HEK293 (cell line): ENCODE results near the gene SP2.

Source experiments
- CTCF ChIA-PET: fragments of 350-600 bp; formaldehyde crosslinking; extraction: SDS; loops from one replicate; lab custom pipeline; 2021; ENCODE audit warnings: antibody characterized with exemption; lab: Yijun Ruan, JAX
- POLR2A ChIA-PET: fragments of 300-600 bp; formaldehyde crosslinking; extraction: SDS; loops from one replicate; lab custom pipeline; 2020; ENCODE audit warnings: antibody characterized with exemption, inconsistent platforms; lab: Yijun Ruan, JAX
- H3K27ac ChIP-seq: fragments of 200-500 bp; sonication (Bioruptor generic); 2 replicates; pipeline ENCODE4 v1.5.1; 2014; ENCODE audit warnings: low read depth, low read length, control low read depth, inconsistent platforms; ENCODE audit errors: extremely low read depth
- H3K36me3 ChIP-seq, 2 experiments: fragments of 200-500 bp in 1 of 2; sonication (Bioruptor generic) in 1 of 2; 1 replicate in 1 of 2; 2 replicates in 1 of 2; pipeline ENCODE4 v1.5.1; 2014 to 2017; ENCODE audit warnings: inconsistent platforms in 2 of 2, low read length in 2 of 2; ENCODE audit not compliant: control insufficient read depth in 2 of 2, insufficient read depth in 1 of 2
- H3K4me1 ChIP-seq: fragments of 200-500 bp; sonication (Bioruptor generic); 2 replicates; pipeline ENCODE4 v1.5.1; 2014; ENCODE audit warnings: mild to moderate bottlenecking, low read length, inconsistent platforms; ENCODE audit not compliant: control insufficient read depth, insufficient read depth
- H3K4me3 ChIP-seq: 2 replicates; pipeline ENCODE4 v1.5.1; 2011; ENCODE audit warnings: low read depth, mild to moderate bottlenecking, control low read depth, low read length, moderate library complexity
- H3K9me3 ChIP-seq: fragments of 200-500 bp; sonication (Bioruptor generic); 2 replicates; pipeline ENCODE4 v1.5.1; 2014; ENCODE audit warnings: low read depth, low read length, inconsistent platforms; ENCODE audit not compliant: control insufficient read depth, insufficient read depth
- ATF2 ChIP-seq: fragments of 450-650 bp; formaldehyde crosslinking; IDR thresholded peaks from 2 replicates; pipeline ENCODE4 v1.5.1; 2016; ENCODE audit warnings: missing biosample characterization, missing genetic modification characterization, low read depth
- IKZF3 ChIP-seq: fragments of 450-650 bp; IDR thresholded peaks from 2 replicates; pipeline ENCODE4 v1.5.0; 2018; ENCODE audit warnings: missing biosample characterization, mild to moderate bottlenecking, missing genetic modification characterization, moderate library complexity
- PRDM6 ChIP-seq: fragments of 450-650 bp; formaldehyde crosslinking; IDR thresholded peaks from 2 replicates; pipeline ENCODE4 v1.5.1; 2017; ENCODE audit warnings: missing biosample characterization, missing genetic modification characterization
- WT1 ChIP-seq: fragments of 450-650 bp; formaldehyde crosslinking; IDR thresholded peaks from 2 replicates; pipeline ENCODE4 v1.5.1; 2016; ENCODE audit warnings: missing biosample characterization, missing genetic modification characterization
- ZBTB11 ChIP-seq: fragments of 450-650 bp; formaldehyde crosslinking; conservative IDR thresholded peaks from 2 replicates; pipeline ENCODE4 v1.5.1; 2016; ENCODE audit warnings: low read depth, missing biosample characterization, missing genetic modification characterization
- ZFP69B ChIP-seq: fragments of 450-650 bp; formaldehyde crosslinking; IDR thresholded peaks from 2 replicates; pipeline ENCODE4 v1.5.1; 2016; ENCODE audit warnings: missing biosample characterization, missing genetic modification characterization
- ZNF133 ChIP-seq: fragments of 450-650 bp; formaldehyde crosslinking; IDR thresholded peaks from 2 replicates; pipeline ENCODE4 v1.5.1; 2016; ENCODE audit warnings: missing biosample characterization, missing genetic modification characterization
- ZNF138 ChIP-seq: fragments of 450-650 bp; formaldehyde crosslinking; IDR thresholded peaks from 2 replicates; pipeline ENCODE4 v1.5.1; 2016; ENCODE audit warnings: missing biosample characterization, missing genetic modification characterization, borderline replicate concordance
- ZNF211 ChIP-seq: fragments of 450-650 bp; formaldehyde crosslinking; IDR thresholded peaks from 2 replicates; pipeline ENCODE4 v1.5.1; 2016; ENCODE audit warnings: low read depth, missing biosample characterization, missing genetic modification characterization
- ZNF214 ChIP-seq: fragments of 450-650 bp; formaldehyde crosslinking; IDR thresholded peaks from 2 replicates; pipeline ENCODE4 v1.5.1; 2017; ENCODE audit warnings: missing biosample characterization, mild to moderate bottlenecking, missing genetic modification characterization, borderline replicate concordance
- ZNF239 ChIP-seq: fragments of 450-650 bp; formaldehyde crosslinking; IDR thresholded peaks from 2 replicates; pipeline ENCODE4 v1.5.1; 2016; ENCODE audit warnings: missing biosample characterization, missing genetic modification characterization
- ZNF274 ChIP-seq, 2 experiments: fragments of 200-500 bp in 1 of 2; fragments of 450-650 bp in 1 of 2; sonication (Bioruptor generic) in 1 of 2; formaldehyde crosslinking in 1 of 2; IDR thresholded peaks; 2 replicates each; pipeline versions ENCODE4 v1.5.1 to v1.6.1; 2014 to 2016; ENCODE audit warnings: borderline replicate concordance in 1 of 2, inconsistent platforms in 1 of 2, low read length in 1 of 2, missing biosample characterization in 1 of 2, missing genetic modification characterization in 1 of 2
- ZNF302 ChIP-seq: fragments of 450-650 bp; formaldehyde crosslinking; IDR thresholded peaks from 2 replicates; pipeline ENCODE4 v1.5.1; 2016; ENCODE audit warnings: missing biosample characterization, missing genetic modification characterization, low read depth
- ZNF366 ChIP-seq: fragments of 450-650 bp; formaldehyde crosslinking; conservative IDR thresholded peaks from 2 replicates; pipeline ENCODE4 v1.5.1; 2016; ENCODE audit warnings: missing biosample characterization, missing genetic modification characterization
- ZNF626 ChIP-seq: fragments of 450-650 bp; sonication (Bioruptor Pico); formaldehyde crosslinking; IDR thresholded peaks from 2 replicates; pipeline ENCODE4 v1.5.1; 2018; ENCODE audit warnings: missing biosample characterization, missing genetic modification characterization, inconsistent platforms
- ZNF664 ChIP-seq: fragments of 450-650 bp; formaldehyde crosslinking; IDR thresholded peaks from 2 replicates; pipeline ENCODE4 v1.5.1; 2016; ENCODE audit warnings: missing biosample characterization, missing genetic modification characterization

SP2 gene

GRCh38 chr17:47973541-47973940 lies 77.5 kb downstream of the SP2 start:
- TF ChIP-seq ZBTB11 (tag by site-specific recombination), result no peak
- TF ChIP-seq ZNF214 (tag by site-specific recombination), result no peak
- no peak for TF ChIP-seq ZNF626
- no peak for TF ChIP-seq ZNF664
- TF ChIP-seq, all 188 proteins: peak for 0
- POLR2A ChIA-PET, result interaction anchor here (1.0 to 1.4 kb wide), 3 partner anchors 16 to 32 kb away, joined by 3 read pairs; partner anchors contain the start of genes PNPO and PRR15L
- Histone ChIP-seq H3K36me3 (peaks cover 23 to 54% of the 10 kb centered on the region in 2 experiments), H3K4me3 (no peak overlapping the region), H3K4me1 (peaks cover 7% of the 10 kb centered on the region; the same call in 1 of the 2 replicates), H3K9me3 (no peaks in the 10 kb centered on the region), H3K27ac (no peak overlapping the region)
- CTCF ChIA-PET, result interaction anchor here (0.5 to 21.9 kb wide), 5 partner anchors 15 to 415 kb away, joined by 3 to 592 read pairs (median 4); partner anchors contain the start of genes PNPO and PRR15L

- POLR2A ChIA-PET, result no interaction called here
Observed at GRCh38 chr17:47975189-47975822, 79.3 kb downstream of the SP2 start.

More at GRCh38 chr17:47975189-47975822, 79.3 kb downstream of the SP2 start:
- Histone ChIP-seq H3K4me3 (no peak overlapping the region), H3K9me3 (no peaks in the 10 kb centered on the region), H3K4me1 (peaks cover 7% of the 10 kb centered on the region; the same call in 1 of the 2 replicates), H3K36me3 (peaks cover 34 to 72% of the 10 kb centered on the region in 2 experiments), H3K27ac (no peak overlapping the region)
- TF ChIP-seq ZNF239 (no peak), ZNF138 (tag by site-specific recombination) (no peak), ZNF133 (tag by site-specific recombination) (no peak), ZNF366 (tag by site-specific recombination) (no peak), ATF2 (tag by site-specific recombination) (no peak), IKZF3 (tag by site-specific recombination) (no peak), ZNF211 (tag by site-specific recombination) (no peak), ZNF274 (IDR thresholded peaks at IDR 0.05; ENCODE audit: low read length) (no peak), ZNF274 (tag by site-specific recombination; IDR thresholded peaks at IDR 0.05; ENCODE audit: borderline replicate concordance) (no peak), WT1 (tag by site-specific recombination) (no peak), ZFP69B (tag by site-specific recombination) (no peak), ZNF302 (no peak), PRDM6 (tag by site-specific recombination) (no peak)
- CTCF ChIA-PET, result interaction anchor here (0.6 to 21.9 kb wide), 7 partner anchors 23 to 633 kb away, joined by 3 to 592 read pairs (median 3); partner anchors contain the start of genes PNPO and PRR15L
